ENCODE measurements around the gene HAP1.

GRCh38 chr17:41702712-41703111 lies 31.7 kb downstream of the HAP1 start:
- TF ChIP-seq EZH2 (IDR thresholded peaks at IDR 0.05; ENCODE audit: borderline replicate concordance, low read length) (no peak), CTCF (IDR thresholded peaks at IDR 0.05; ENCODE audit: low read length) (no peak)
